ENCODE measurements around the gene KIRREL1.

KIRREL1 gene

DNA sequence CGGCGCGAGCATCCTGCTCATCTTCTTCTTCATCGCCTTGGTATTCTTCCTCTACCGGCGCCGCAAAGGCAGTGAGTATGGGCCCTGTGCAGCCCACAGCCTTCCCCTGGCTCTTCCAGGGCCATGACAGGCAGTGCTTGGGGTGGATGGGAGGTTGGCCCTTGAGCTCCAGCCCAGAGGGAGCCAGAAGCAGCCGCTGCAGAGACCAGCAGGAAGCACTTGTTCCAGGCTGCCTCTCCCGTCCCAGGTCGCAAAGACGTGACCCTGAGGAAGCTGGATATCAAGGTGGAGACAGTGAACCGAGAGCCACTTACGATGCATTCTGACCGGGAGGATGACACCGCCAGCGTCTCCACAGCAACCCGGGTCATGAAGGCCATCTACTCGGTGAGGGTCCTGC, 99.9 kb downstream of the KIRREL1 start:
- H3K79me2 ChIP-seq (ENCODE audit: control insufficient read depth, insufficient read depth, low read length, unreplicated experiment): no peaks in the 10 kb centered on the region
- H3K27me3 ChIP-seq (ENCODE audit: insufficient read depth, low read length): no peaks in the 10 kb centered on the region
- no peaks in the 10 kb centered on the region for H3K4me1 ChIP-seq (ENCODE audit: control insufficient read depth, insufficient read depth, low read length, unreplicated experiment)
- no peak overlapping the region for H3K4me3 ChIP-seq (ENCODE audit: low read depth, low read length)
- peaks cover 6% of the 10 kb centered on the region; the same call in 1 of the 2 replicates for H3K36me3 ChIP-seq (ENCODE audit: insufficient read depth, low read length)
- H2AFZ ChIP-seq (ENCODE audit: low read length, unreplicated experiment): no peak overlapping the region
- no peak overlapping the region for H3K27ac ChIP-seq (ENCODE audit: low read depth, low read length)

- H3K4me1 ChIP-seq (ENCODE audit: control insufficient read depth, insufficient read depth, low read length, unreplicated experiment): no peaks in the 10 kb centered on the region
- H3K79me2 ChIP-seq (ENCODE audit: control insufficient read depth, insufficient read depth, low read length, unreplicated experiment): no peaks in the 10 kb centered on the region
- H3K27me3 ChIP-seq (ENCODE audit: insufficient read depth, low read length): no peaks in the 10 kb centered on the region
- H3K36me3 ChIP-seq (ENCODE audit: insufficient read depth, low read length): no peaks in the 10 kb centered on the region; the same call in 1 of the 2 replicates
- no peak overlapping the region for H3K4me3 ChIP-seq (ENCODE audit: low read depth, low read length)
- no peak overlapping the region for H3K27ac ChIP-seq (ENCODE audit: low read depth, low read length)
- H2AFZ ChIP-seq (ENCODE audit: low read length, unreplicated experiment): no peak overlapping the region
Measured at GRCh38 chr1:158094571-158094970, 101.1 kb downstream of the KIRREL1 start.

GRCh38 chr1:158095737-158096335, 102.4 kb downstream of the KIRREL1 start:
- Histone ChIP-seq H2AFZ (ENCODE audit: low read length, unreplicated experiment) (no peak overlapping the region), H3K79me2 (ENCODE audit: control insufficient read depth, insufficient read depth, low read length, unreplicated experiment) (no peaks in the 10 kb centered on the region), H3K27ac (ENCODE audit: low read depth, low read length) (no peak overlapping the region), H3K4me3 (ENCODE audit: low read depth, low read length) (no peak overlapping the region), H3K27me3 (ENCODE audit: insufficient read depth, low read length) (no peaks in the 10 kb centered on the region), H3K4me1 (ENCODE audit: control insufficient read depth, insufficient read depth, low read length, unreplicated experiment) (peaks cover 7% of the 10 kb centered on the region), H3K36me3 (ENCODE audit: insufficient read depth, low read length) (no peaks in the 10 kb centered on the region)

- no peaks in the 10 kb centered on the region for H3K79me2 ChIP-seq (ENCODE audit: control insufficient read depth, insufficient read depth, low read length, unreplicated experiment)
- H3K36me3 ChIP-seq (ENCODE audit: insufficient read depth, low read length): no peaks in the 10 kb centered on the region
- no peak overlapping the region for H3K27ac ChIP-seq (ENCODE audit: low read depth, low read length)
- no peak overlapping the region for H2AFZ ChIP-seq (ENCODE audit: low read length, unreplicated experiment)
- no peaks in the 10 kb centered on the region for H3K27me3 ChIP-seq (ENCODE audit: insufficient read depth, low read length)
- H3K4me1 ChIP-seq (ENCODE audit: control insufficient read depth, insufficient read depth, low read length, unreplicated experiment): peaks cover 22% of the 10 kb centered on the region
- no peak overlapping the region for H3K4me3 ChIP-seq (ENCODE audit: low read depth, low read length)
Measured at GRCh38 chr1:158098256-158098655, 104.8 kb downstream of the KIRREL1 start.

GRCh38 chr1:158099185-158099584, 105.7 kb downstream of the KIRREL1 start:
- Histone ChIP-seq H3K27ac (ENCODE audit: low read depth, low read length) (no peak overlapping the region), H3K36me3 (ENCODE audit: insufficient read depth, low read length) (no peaks in the 10 kb centered on the region), H3K4me3 (ENCODE audit: low read depth, low read length) (no peak overlapping the region), H3K27me3 (ENCODE audit: insufficient read depth, low read length) (no peaks in the 10 kb centered on the region), H2AFZ (ENCODE audit: low read length, unreplicated experiment) (no peak overlapping the region), H3K4me1 (ENCODE audit: control insufficient read depth, insufficient read depth, low read length, unreplicated experiment) (peaks cover 22% of the 10 kb centered on the region), H3K79me2 (ENCODE audit: control insufficient read depth, insufficient read depth, low read length, unreplicated experiment) (no peaks in the 10 kb centered on the region)

- no peak overlapping the region for H2AFZ ChIP-seq (ENCODE audit: low read length, unreplicated experiment)
- no peaks in the 10 kb centered on the region for H3K79me2 ChIP-seq (ENCODE audit: control insufficient read depth, insufficient read depth, low read length, unreplicated experiment)
- no peak overlapping the region for H3K4me3 ChIP-seq (ENCODE audit: low read depth, low read length)
- H3K27ac ChIP-seq (ENCODE audit: low read depth, low read length): no peak overlapping the region
- H3K36me3 ChIP-seq (ENCODE audit: insufficient read depth, low read length): no peaks in the 10 kb centered on the region
- H3K4me1 ChIP-seq (ENCODE audit: control insufficient read depth, insufficient read depth, low read length, unreplicated experiment): peaks cover 22% of the 10 kb centered on the region
- H3K27me3 ChIP-seq (ENCODE audit: insufficient read depth, low read length): no peaks in the 10 kb centered on the region; the same call in 1 of the 2 replicates
Measured at GRCh38 chr1:158100498-158100897, 107.1 kb downstream of the KIRREL1 start.

DNA sequence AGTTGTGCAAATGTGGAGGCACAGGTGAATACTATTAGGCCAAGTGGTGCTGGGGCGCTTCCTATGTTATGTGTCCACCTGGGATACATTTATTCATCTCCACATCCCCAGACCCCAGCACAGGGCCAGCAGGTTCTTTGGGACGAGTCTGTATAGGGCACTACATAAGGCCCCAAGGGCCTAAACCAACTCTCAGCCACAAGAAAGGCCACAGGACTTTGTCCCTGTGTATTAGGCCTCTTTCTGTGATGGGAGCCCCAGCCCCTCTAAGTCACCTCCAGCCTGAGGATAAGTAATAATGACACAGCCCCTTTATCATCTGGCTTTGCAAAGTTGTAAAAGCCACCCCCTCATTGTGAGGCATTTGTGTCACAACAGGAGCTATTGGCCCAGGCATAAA, 108.0 kb downstream of the KIRREL1 start:
- H3K27me3 ChIP-seq (ENCODE audit: insufficient read depth, low read length): no peaks in the 10 kb centered on the region; the same call in 1 of the 2 replicates
- peaks cover 22% of the 10 kb centered on the region for H3K4me1 ChIP-seq (ENCODE audit: control insufficient read depth, insufficient read depth, low read length, unreplicated experiment)
- H3K36me3 ChIP-seq (ENCODE audit: insufficient read depth, low read length): no peaks in the 10 kb centered on the region
- no peaks in the 10 kb centered on the region for H3K79me2 ChIP-seq (ENCODE audit: control insufficient read depth, insufficient read depth, low read length, unreplicated experiment)
- no peak overlapping the region for H3K4me3 ChIP-seq (ENCODE audit: low read depth, low read length)
- no peak overlapping the region for H2AFZ ChIP-seq (ENCODE audit: low read length, unreplicated experiment)
- peak overlapping the region; percentile 19; the same call in 1 of the 2 replicates for H3K27ac ChIP-seq (ENCODE audit: low read depth, low read length)

- peaks cover 22% of the 10 kb centered on the region for H3K4me1 ChIP-seq (ENCODE audit: control insufficient read depth, insufficient read depth, low read length, unreplicated experiment)
- no peak overlapping the region for H2AFZ ChIP-seq (ENCODE audit: low read length, unreplicated experiment)
- H3K27ac ChIP-seq (ENCODE audit: low read depth, low read length): peak overlapping the region; percentile 19; the same call in 1 of the 2 replicates
- H3K4me3 ChIP-seq (ENCODE audit: low read depth, low read length): no peak overlapping the region
- H3K27me3 ChIP-seq (ENCODE audit: insufficient read depth, low read length): no peaks in the 10 kb centered on the region; the same call in 1 of the 2 replicates
- H3K36me3 ChIP-seq (ENCODE audit: insufficient read depth, low read length): no peaks in the 10 kb centered on the region
- no peaks in the 10 kb centered on the region for H3K79me2 ChIP-seq (ENCODE audit: control insufficient read depth, insufficient read depth, low read length, unreplicated experiment)
Measured at GRCh38 chr1:158101927-158102326, 108.5 kb downstream of the KIRREL1 start.

DNA sequence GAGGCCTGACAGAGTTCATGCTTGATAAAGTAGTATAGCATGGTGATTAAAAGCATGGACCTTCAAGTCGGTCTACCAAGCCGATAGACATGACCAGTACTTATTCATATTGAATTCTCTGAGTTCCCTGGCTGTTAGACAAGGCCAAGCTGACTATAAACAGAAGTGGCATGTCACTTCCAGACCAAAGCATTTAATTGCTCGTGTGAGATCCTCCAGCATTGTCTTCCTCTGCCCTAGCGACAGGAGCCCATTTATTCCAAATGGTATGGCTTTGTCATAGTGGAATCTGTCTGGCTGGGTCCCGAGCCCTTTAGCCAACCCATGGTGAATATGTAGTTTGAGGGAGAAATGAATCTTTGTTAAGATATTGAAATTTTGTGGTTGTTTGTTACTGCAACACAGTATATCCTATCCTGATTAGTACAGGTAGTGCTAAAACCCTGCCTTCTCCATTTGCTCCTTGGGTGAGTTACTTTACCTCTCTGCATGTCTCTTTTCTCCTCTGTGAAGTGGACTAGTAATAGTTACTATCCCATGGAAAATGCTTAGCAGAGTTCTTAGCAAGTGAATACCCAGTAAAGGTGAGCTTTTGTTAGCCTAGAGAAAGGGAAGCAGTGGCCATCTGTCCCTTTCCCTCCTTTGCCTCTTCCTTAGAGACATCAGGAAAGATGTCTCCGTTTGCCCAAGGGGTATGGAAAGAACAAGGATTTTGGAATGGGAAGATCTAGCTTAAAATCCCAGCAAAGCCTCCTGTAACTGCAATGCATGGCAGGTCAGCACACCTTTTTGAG, 109.6 kb downstream of the KIRREL1 start:
- Histone ChIP-seq H2AFZ (ENCODE audit: low read length, unreplicated experiment) (no peak overlapping the region), H3K4me1 (ENCODE audit: control insufficient read depth, insufficient read depth, low read length, unreplicated experiment) (peaks cover 22% of the 10 kb centered on the region), H3K36me3 (ENCODE audit: insufficient read depth, low read length) (no peaks in the 10 kb centered on the region), H3K4me3 (ENCODE audit: low read depth, low read length) (no peak overlapping the region), H3K27ac (ENCODE audit: low read depth, low read length) (no peak overlapping the region), H3K79me2 (ENCODE audit: control insufficient read depth, insufficient read depth, low read length, unreplicated experiment) (no peaks in the 10 kb centered on the region), H3K27me3 (ENCODE audit: insufficient read depth, low read length) (no peaks in the 10 kb centered on the region; the same call in 1 of the 2 replicates)

DNA sequence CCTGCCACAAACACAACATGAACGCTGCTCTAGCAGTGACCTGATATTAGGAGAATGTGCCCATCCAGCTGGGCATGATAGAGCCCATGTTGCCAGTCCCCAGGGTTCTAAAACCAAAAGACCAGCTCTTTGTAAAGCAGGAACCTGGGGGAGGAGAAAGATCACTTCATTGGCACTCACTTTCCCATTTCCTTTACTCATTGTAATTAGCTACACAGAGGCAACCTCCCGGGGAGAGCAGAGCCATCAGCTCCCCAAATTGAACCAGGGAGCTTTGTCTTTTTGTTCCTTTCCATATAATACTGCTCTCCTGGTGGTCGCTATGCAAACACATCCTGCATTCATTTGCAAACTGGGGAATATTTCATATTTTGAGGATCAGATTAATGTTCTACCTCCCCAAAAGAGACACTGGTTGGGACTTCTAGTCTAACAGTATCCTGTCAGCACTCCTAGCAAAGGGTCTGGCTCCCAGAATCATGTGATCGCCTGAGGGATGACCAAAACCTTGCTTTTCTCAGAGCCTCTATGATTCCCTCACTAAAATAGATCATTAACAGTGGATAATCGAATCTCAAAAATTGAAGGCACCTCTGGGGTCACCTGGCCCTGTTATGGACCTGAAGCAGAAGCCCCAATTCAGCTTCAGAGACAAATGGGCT, 110.5 kb downstream of the KIRREL1 start:
- Histone ChIP-seq H3K27me3 (ENCODE audit: insufficient read depth, low read length) (no peaks in the 10 kb centered on the region; the same call in 1 of the 2 replicates), H3K4me3 (ENCODE audit: low read depth, low read length) (no peak overlapping the region), H3K79me2 (ENCODE audit: control insufficient read depth, insufficient read depth, low read length, unreplicated experiment) (no peaks in the 10 kb centered on the region), H3K27ac (ENCODE audit: low read depth, low read length) (no peak overlapping the region), H3K4me1 (ENCODE audit: control insufficient read depth, insufficient read depth, low read length, unreplicated experiment) (peaks cover 22% of the 10 kb centered on the region), H3K36me3 (ENCODE audit: insufficient read depth, low read length) (no peaks in the 10 kb centered on the region), H2AFZ (ENCODE audit: low read length, unreplicated experiment) (no peak overlapping the region)

Data from ACC112 (cell line).